GM12865 (cell line): Measurements from ENCODE around the gene SPCS2.

Experiments
- DNase-seq: peaks from one replicate; pipeline ENCODE4 v3.0.0; 2010; ENCODE audit warnings: low read depth
- H3K4me3 ChIP-seq: 2 replicates; pipeline ENCODE4 v1.5.1; 2011; ENCODE audit warnings: mild to moderate bottlenecking, low read depth, low read length, control low read depth
- CTCF ChIP-seq: IDR thresholded peaks from 2 replicates; pipeline ENCODE4 v1.5.1; 2011; ENCODE audit warnings: low read length, control low read depth, low read depth, inconsistent platforms; ENCODE audit not compliant: insufficient read depth; ENCODE audit errors: missing control alignments

The SPCS2 gene

GRCh38 chr11:75024068-75024449 is 75.0 kb downstream of the SPCS2 start:
- TF ChIP-seq CTCF = no peak
- H3K4me3 ChIP-seq = no peak overlapping the region
- no peak for DNase-seq

GRCh38 chr11:75024764-75025211 is 75.7 kb downstream of the SPCS2 start:
- DNase-seq = no peak
- no peak for TF ChIP-seq CTCF

GRCh38 chr11:75025561-75025960 is 76.5 kb downstream of the SPCS2 start:
- no peak for TF ChIP-seq CTCF
- no peak overlapping the region for H3K4me3 ChIP-seq
- no peak for DNase-seq

More at GRCh38 chr11:75024764-75025211, 75.7 kb downstream of the SPCS2 start:
- no peak overlapping the region for H3K4me3 ChIP-seq

GRCh38 chr11:75028321-75028720 is 79.3 kb downstream of the SPCS2 start:
- TF ChIP-seq CTCF = no peak
- no peak for DNase-seq
- H3K4me3 ChIP-seq = no peak overlapping the region
